ENCODE results near the gene VANGL1.

Gene VANGL1

DNA sequence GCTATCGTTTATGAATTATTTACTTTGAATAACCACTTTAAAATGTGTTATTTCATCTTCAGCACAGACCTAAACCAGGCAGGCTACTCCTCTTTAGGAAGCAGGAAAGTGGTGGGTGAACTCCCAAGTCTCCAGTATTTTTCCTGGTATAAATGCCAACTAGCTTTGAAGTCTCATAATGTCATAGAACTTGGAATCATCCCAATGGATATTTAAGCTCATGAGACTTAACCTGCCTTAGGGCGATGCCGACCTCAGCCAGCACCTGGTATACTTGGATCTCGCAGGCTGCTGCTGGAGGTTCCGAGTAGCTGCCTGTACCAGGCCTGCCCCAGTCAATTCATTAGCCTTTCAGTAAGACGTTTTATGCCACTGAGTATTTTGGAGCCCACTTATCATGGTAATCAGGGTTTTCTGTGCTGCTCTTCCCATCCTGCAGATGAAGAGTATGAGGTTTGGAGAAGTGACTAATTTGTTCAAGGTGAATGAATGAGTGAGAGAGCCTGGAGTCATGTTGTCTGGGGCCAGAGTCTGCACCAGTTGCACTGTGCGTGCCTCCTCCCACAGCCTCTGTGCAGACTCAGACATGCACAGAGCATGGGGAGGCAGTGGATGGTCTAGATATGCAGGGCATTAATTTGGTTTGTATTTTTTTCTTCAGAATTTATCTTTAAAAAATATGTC is 34.9 kb downstream of the VANGL1 start:
- TF ChIP-seq, protein P1, sequence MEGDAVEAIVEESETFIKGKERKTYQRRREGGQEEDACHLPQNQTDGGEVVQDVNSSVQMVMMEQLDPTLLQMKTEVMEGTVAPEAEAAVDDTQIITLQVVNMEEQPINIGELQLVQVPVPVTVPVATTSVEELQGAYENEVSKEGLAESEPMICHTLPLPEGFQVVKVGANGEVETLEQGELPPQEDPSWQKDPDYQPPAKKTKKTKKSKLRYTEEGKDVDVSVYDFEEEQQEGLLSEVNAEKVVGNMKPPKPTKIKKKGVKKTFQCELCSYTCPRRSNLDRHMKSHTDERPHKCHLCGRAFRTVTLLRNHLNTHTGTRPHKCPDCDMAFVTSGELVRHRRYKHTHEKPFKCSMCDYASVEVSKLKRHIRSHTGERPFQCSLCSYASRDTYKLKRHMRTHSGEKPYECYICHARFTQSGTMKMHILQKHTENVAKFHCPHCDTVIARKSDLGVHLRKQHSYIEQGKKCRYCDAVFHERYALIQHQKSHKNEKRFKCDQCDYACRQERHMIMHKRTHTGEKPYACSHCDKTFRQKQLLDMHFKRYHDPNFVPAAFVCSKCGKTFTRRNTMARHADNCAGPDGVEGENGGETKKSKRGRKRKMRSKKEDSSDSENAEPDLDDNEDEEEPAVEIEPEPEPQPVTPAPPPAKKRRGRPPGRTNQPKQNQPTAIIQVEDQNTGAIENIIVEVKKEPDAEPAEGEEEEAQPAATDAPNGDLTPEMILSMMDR (conservative IDR thresholded peaks at IDR 0.05; ENCODE audit: low read depth, low read length) = no peak
- H3K4me3 ChIP-seq (ENCODE audit: low read length) = no peak overlapping the region
- DNase-seq (ENCODE audit: low read depth) = no peak

DNA sequence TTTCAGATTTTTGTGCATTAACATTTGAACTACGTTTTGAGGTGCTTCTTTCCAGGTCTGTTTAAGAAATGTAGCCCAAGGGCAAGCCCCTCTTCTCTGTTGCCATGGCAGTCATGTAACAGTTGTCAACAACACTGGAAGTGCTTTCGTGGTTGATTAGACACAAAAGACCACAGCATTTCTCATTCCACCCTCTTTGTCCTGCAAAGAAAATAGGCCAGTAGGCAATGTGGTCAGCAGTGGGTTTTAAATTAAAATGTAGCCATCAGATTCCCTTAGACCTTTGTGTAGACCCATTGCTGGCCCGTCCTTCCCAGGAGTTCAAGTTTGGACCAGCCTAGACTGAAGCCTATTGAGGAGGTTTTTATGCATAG is 35.4 kb downstream of the VANGL1 start:
- H3K4me3 ChIP-seq (ENCODE audit: low read length) = no peak overlapping the region
- TF ChIP-seq, protein P1 (conservative IDR thresholded peaks at IDR 0.05; ENCODE audit: low read depth, low read length) = no peak

DNA sequence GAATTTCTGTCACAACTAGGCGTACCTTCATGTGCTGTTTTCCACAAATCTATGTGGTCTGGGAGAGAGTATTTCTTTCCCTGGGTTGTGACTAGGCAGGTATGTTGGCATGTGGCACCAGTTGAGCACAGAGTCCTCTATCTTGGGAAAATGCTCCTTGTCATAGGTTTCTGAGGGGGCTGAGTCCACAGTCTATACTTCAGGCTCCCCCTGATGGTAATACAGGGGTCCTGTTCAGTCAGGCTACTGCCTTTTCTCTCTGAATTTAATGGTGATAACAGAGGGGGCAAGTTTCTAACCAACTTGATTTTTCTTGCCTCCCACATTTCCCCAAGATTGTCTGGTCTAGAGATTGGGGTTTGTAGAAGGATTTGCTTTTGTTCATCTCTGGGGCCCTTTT is 35.8 kb downstream of the VANGL1 start:
- TF ChIP-seq, protein P1 (conservative IDR thresholded peaks at IDR 0.05; ENCODE audit: low read depth, low read length) = peak; percentile 23
- no peak overlapping the region for H3K4me3 ChIP-seq (ENCODE audit: low read length)
- DNase-seq (ENCODE audit: low read depth) = no peak

More for the DNA sequence above, 35.4 kb downstream of the VANGL1 start:
- peak; percentile 51 for DNase-seq (ENCODE audit: low read depth)

DNA sequence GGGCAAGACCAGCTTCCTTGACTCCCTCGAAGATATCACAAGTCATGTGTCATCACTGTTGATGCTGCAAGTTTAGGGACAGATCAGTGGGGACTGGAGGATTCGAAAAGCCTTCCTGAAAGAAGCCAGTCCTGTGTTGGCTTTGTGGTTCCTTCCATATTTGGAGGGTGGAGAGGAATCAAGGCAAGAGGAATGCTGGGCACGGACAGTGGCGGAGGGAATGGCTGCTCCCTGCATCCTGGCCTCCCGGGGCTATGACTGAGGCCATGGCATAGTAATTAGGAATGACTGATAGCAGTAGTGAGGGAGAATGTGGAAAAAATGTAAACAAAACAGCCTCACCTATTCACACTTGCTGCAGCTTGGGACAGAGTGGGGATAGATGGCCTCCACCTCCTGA is 36.4 kb downstream of the VANGL1 start:
- DNase-seq (ENCODE audit: low read depth) = no peak
- H3K4me3 ChIP-seq (ENCODE audit: low read length) = no peak overlapping the region
- TF ChIP-seq, protein P1 (conservative IDR thresholded peaks at IDR 0.05; ENCODE audit: low read depth, low read length) = no peak

DNA sequence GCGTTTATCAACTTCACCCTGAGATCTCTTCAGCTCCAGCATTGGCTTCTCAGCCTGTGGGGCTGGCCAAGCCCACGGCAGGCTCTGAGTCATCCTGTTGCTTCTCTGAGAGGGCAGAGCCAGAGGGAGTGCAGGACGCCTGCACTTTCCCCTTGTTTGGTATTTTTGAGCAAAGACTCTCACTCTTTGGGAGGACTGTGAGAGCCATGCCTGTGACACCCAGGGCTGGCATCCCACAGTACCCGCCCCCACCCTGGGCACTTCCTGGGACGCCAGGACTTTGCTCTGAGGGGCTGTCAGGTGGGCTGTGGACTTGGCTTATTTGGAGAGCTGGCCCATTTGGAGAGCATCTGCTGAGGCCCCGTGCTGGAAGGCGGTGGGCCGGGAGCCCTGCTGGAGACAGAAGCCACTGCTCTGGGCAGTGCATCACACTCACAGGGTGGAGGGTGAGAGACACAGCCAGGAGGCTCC is 37.4 kb downstream of the VANGL1 start:
- TF ChIP-seq, protein P1 (conservative IDR thresholded peaks at IDR 0.05; ENCODE audit: low read depth, low read length) = no peak
- peak; percentile 40 for DNase-seq (ENCODE audit: low read depth)
- H3K4me3 ChIP-seq (ENCODE audit: low read length) = no peak overlapping the region

DNA sequence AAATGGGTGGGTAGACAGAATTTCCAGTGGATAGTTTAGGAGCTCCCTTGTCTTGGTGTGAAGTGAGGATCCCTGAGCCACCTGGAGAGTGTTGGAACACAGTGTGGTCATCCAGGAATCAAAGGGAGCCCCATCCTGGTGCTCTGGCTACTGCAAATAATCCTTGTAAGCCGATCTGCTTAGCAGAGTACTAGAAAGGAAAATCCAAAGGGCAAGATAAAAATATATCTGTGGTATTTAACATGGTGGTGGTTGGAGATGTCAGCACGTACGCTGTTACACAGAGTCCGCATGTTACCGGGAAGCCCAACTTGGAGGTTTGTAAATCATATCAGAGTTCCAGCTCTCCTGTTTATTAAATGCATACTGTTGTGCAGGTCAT is 39.0 kb downstream of the VANGL1 start:
- TF ChIP-seq, protein P1 (conservative IDR thresholded peaks at IDR 0.05; ENCODE audit: low read depth, low read length) = no peak
- no peak overlapping the region for H3K4me3 ChIP-seq (ENCODE audit: low read length)
- DNase-seq (ENCODE audit: low read depth) = no peak

DNA sequence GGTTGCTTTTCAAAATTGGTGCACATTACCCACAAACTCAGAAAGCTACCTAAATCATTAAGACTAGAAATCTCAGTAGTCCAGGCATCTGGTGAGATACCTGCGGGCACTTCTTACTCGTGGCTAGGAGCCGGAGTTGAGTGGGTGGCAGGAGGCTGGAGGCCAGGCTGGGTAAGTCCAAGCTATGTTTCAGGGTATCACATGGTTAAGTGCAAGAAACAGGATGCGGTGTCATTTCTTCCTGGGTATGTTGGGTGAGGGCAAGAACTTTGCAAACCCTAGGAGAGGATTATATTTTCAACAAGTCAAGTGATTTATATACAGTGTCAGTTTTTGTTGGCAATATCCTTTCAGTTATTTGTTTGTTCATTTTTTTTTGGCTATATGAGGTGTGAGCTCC is 41.0 kb downstream of the VANGL1 start:
- no peak overlapping the region for H3K4me3 ChIP-seq (ENCODE audit: low read length)
- no peak for DNase-seq (ENCODE audit: low read depth)
- TF ChIP-seq, protein P1 (conservative IDR thresholded peaks at IDR 0.05; ENCODE audit: low read depth, low read length) = no peak

Data from retinal pigment epithelial cell (primary cell).